ENCODE measurements around the gene SLC4A9. TPM values are rescaled to one million over a fixed set of nuclear protein-coding genes. Genes with fewer than 3 reads are reported as not detected.

SLC4A9 gene
- total and polyA plus RNA-seq, 2 donors (not counting 1 experiment from before 2014, with no cell fraction given) = 0.10 TPM; not detected in 1

DNA sequence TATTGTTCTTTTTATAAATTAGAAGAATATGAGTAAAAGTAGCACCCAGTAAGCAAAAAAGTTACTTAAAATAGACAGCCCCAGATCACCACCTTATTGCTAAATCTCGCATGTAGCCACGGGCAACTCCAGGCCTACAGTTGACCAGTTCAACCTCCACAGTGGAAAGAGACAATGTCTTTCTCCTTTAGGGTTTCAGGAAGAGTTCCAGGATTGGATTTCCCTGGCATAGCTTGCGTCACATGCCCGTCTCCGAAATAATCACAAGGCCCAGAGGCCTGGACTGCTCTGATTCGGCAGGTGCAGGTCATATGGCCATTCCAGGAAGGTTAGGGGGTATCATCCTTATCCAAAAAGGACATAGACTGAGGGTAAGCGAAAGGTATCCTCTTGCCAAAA, 47.2 kb upstream of the SLC4A9 start:
- ChIA-PET CTCF (interaction anchor here (1.0 to 2.3 kb wide), 2 partner anchors 37 to 39 kb away, joined by 3 to 5 read pairs; no protein-coding TSS in a partner anchor), POLR2A (no interaction called here)
- no peaks in the 10 kb centered on the region for H3K27me3 ChIP-seq (replicated peaks in 1 of 4; ENCODE audit: control extremely low read depth in 1 of 4, control insufficient read depth in 3 of 4, insufficient read depth in 4 of 4, low read length in 3 of 4)
- no peak for TF ChIP-seq EZH2 (IDR thresholded peaks at IDR 0.05; ENCODE audit: borderline replicate concordance, insufficient read depth, low read depth, low read length, poor library complexity, severe bottlenecking)
- TF ChIP-seq, protein P1, sequence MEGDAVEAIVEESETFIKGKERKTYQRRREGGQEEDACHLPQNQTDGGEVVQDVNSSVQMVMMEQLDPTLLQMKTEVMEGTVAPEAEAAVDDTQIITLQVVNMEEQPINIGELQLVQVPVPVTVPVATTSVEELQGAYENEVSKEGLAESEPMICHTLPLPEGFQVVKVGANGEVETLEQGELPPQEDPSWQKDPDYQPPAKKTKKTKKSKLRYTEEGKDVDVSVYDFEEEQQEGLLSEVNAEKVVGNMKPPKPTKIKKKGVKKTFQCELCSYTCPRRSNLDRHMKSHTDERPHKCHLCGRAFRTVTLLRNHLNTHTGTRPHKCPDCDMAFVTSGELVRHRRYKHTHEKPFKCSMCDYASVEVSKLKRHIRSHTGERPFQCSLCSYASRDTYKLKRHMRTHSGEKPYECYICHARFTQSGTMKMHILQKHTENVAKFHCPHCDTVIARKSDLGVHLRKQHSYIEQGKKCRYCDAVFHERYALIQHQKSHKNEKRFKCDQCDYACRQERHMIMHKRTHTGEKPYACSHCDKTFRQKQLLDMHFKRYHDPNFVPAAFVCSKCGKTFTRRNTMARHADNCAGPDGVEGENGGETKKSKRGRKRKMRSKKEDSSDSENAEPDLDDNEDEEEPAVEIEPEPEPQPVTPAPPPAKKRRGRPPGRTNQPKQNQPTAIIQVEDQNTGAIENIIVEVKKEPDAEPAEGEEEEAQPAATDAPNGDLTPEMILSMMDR (IDR thresholded peaks at IDR 0.05) = no peak
- H3K27me3 Mint-ChIP-seq = peaks cover 15% of the 10 kb centered on the region
- DNase-seq = no peak
- H2AFZ ChIP-seq (ENCODE audit: insufficient read depth, low read depth, low read length, poor library complexity, severe bottlenecking) = no peak overlapping the region
- H3K27ac Mint-ChIP-seq = no peak overlapping the region
- intact Hi-C loops (cut with micrococcal nuclease) = no loop called here
- H3K4me1 Mint-ChIP-seq = no peaks in the 10 kb centered on the region
- no peaks in the 10 kb centered on the region for H3K9me3 ChIP-seq (ENCODE audit: control extremely low read depth in 1 of 3, control insufficient read depth in 2 of 3, insufficient read depth in 1 of 3, low read length in 2 of 3)
- H3K4me3 ChIP-seq (ENCODE audit: control extremely low read depth in 1 of 5, extremely low read depth in 1 of 5, insufficient read depth in 1 of 5, low read depth in 2 of 5, low read length in 4 of 5) = no peak overlapping the region
- no peaks in the 10 kb centered on the region for H3K36me3 ChIP-seq (replicated peaks in 1 of 2; ENCODE audit: control extremely low read depth in 1 of 2, control insufficient read depth in 1 of 2, extremely low read depth in 1 of 2, insufficient read depth in 2 of 2, low read length in 1 of 2)
- H3K27ac ChIP-seq (ENCODE audit: low read length in 2 of 2) = no peak overlapping the region
- no peak overlapping the region for H3K4me3 Mint-ChIP-seq
- no peak overlapping the region for H3K9ac ChIP-seq (ENCODE audit: low read length)
- no peaks in the 10 kb centered on the region for H3K79me2 ChIP-seq (ENCODE audit: control insufficient read depth, insufficient read depth, low read length)
- H3K4me1 ChIP-seq (ENCODE audit: control insufficient read depth in 2 of 2, insufficient read depth in 2 of 2, low read length in 2 of 2) = no peaks in the 10 kb centered on the region
- no peak overlapping the region for H3K4me2 ChIP-seq (replicated peaks; ENCODE audit: low read depth, low read length, poor library complexity, severe bottlenecking)
- H4K20me1 ChIP-seq (ENCODE audit: control insufficient read depth, insufficient read depth, low read length, poor library complexity, severe bottlenecking) = no peaks in the 10 kb centered on the region
- no peaks in the 10 kb centered on the region for H3K9me3 Mint-ChIP-seq (ENCODE audit: insufficient read depth)
- WGBS (ENCODE audit: insufficient coverage) = 100% methylated on average over 2 of the region's 7 CpGs
- ATAC-seq (ENCODE audit: low read depth) = no peak

DNA sequence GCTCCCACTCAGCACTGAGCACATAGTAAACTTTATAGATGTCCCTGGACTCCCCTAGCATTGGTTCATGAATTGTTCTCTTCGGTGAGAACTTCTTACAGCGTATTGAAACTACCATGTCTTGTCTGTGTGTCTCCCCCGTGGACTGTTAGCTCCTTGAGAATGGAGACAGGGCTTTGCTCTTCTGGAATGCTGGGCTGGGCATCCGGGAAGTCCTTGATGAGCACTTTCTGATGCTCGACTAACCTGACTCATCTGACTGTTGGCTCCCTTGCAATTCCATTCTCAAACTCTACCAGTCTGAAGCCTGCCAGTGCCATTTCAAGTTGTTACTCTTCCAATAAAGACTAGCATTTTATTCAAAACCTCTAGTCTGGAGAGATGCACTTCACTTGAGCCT, 42.1 kb upstream of the SLC4A9 start:
- H3K27ac ChIP-seq (ENCODE audit: low read length in 2 of 2) = no peak overlapping the region
- ChIA-PET CTCF (no interaction called here), POLR2A (no interaction called here)
- no peaks in the 10 kb centered on the region for H4K20me1 ChIP-seq (ENCODE audit: control insufficient read depth, insufficient read depth, low read length, poor library complexity, severe bottlenecking)
- no peak for TF ChIP-seq EZH2 (IDR thresholded peaks at IDR 0.05; ENCODE audit: borderline replicate concordance, insufficient read depth, low read depth, low read length, poor library complexity, severe bottlenecking)
- TF ChIP-seq, protein P1 (IDR thresholded peaks at IDR 0.05) = no peak
- no peaks in the 10 kb centered on the region for H3K27me3 Mint-ChIP-seq
- no peak overlapping the region for H3K4me2 ChIP-seq (replicated peaks; ENCODE audit: low read depth, low read length, poor library complexity, severe bottlenecking)
- H3K27ac Mint-ChIP-seq = no peak overlapping the region
- no peak overlapping the region for H2AFZ ChIP-seq (ENCODE audit: insufficient read depth, low read depth, low read length, poor library complexity, severe bottlenecking)
- intact Hi-C loops (cut with micrococcal nuclease) = no loop called here
- no peak overlapping the region for H3K9ac ChIP-seq (ENCODE audit: low read length)
- H3K36me3 ChIP-seq (replicated peaks in 1 of 2; ENCODE audit: control extremely low read depth in 1 of 2, control insufficient read depth in 1 of 2, extremely low read depth in 1 of 2, insufficient read depth in 2 of 2, low read length in 1 of 2) = no peaks in the 10 kb centered on the region
- H3K4me3 ChIP-seq (ENCODE audit: control extremely low read depth in 1 of 5, extremely low read depth in 1 of 5, insufficient read depth in 1 of 5, low read depth in 2 of 5, low read length in 4 of 5) = no peak overlapping the region
- H3K4me1 ChIP-seq (ENCODE audit: control insufficient read depth in 2 of 2, insufficient read depth in 2 of 2, low read length in 2 of 2) = no peaks in the 10 kb centered on the region
- no peaks in the 10 kb centered on the region for H3K79me2 ChIP-seq (ENCODE audit: control insufficient read depth, insufficient read depth, low read length)
- DNase-seq (no peak), ATAC-seq (ENCODE audit: low read depth) (no peak)
- peaks cover 2% of the 10 kb centered on the region for H3K9me3 Mint-ChIP-seq (ENCODE audit: insufficient read depth)
- 89% methylated on average over 4 of the region's 5 CpGs for WGBS (ENCODE audit: insufficient coverage)
- H3K9me3 ChIP-seq (ENCODE audit: control extremely low read depth in 1 of 3, control insufficient read depth in 2 of 3, insufficient read depth in 1 of 3, low read length in 2 of 3) = no peaks in the 10 kb centered on the region
- H3K27me3 ChIP-seq (replicated peaks in 1 of 4; ENCODE audit: control extremely low read depth in 1 of 4, control insufficient read depth in 3 of 4, insufficient read depth in 4 of 4, low read length in 3 of 4) = no peaks in the 10 kb centered on the region
- H3K4me1 Mint-ChIP-seq = no peaks in the 10 kb centered on the region
- H3K4me3 Mint-ChIP-seq = no peak overlapping the region

All from B cell (primary cell).